K562 (cell line): Measurements from ENCODE around the gene ACACB. TPM values are rescaled to one million over a fixed set of nuclear protein-coding genes. Genes with fewer than 3 reads are reported as not detected.

Experiments
- CAMTA2 ChIP-seq: fragments of 250-450 bp; sonication (Bioruptor Pico); conservative IDR thresholded peaks from 2 replicates; pipeline ENCODE4 v1.5.1; 2022
- CBX3 ChIP-seq, 2 experiments: IDR thresholded peaks; 1 replicate in 1 of 2; 2 replicates in 1 of 2; pipeline ENCODE4 v1.6.1; 2012; ENCODE audit warnings: inconsistent platforms in 2 of 2, low read length in 2 of 2, borderline replicate concordance in 1 of 2, control low read depth in 1 of 2
- CGGBP1 ChIP-seq: fragments of 250-450 bp; sonication (Bioruptor Pico); IDR thresholded peaks from 2 replicates; pipeline ENCODE4 v1.9.0; 2021; ENCODE audit warnings: mild to moderate bottlenecking
- E2F4 ChIP-seq: sonication (generic); formaldehyde crosslinking; IDR thresholded peaks from 2 replicates; pipeline ENCODE4 v1.8.0; 2022; ENCODE audit warnings: mild to moderate bottlenecking, low read depth, missing genetic modification reagents
- ELF2 ChIP-seq: fragments of 250-450 bp; sonication (Bioruptor Pico); IDR thresholded peaks from 2 replicates; pipeline ENCODE4 v1.5.0; 2021; ENCODE audit warnings: mild to moderate bottlenecking
- FOXA1 ChIP-seq: fragments of 450-650 bp; IDR thresholded peaks from 2 replicates; pipeline ENCODE4 v1.6.1; 2016; ENCODE audit warnings: mild to moderate bottlenecking, borderline replicate concordance
- FOXA3 ChIP-seq, 2 experiments: fragments of 450-650 bp in 1 of 2; sonication (generic) in 1 of 2; formaldehyde crosslinking; IDR thresholded peaks in 1 of 2; conservative IDR thresholded peaks in 1 of 2; 2 replicates each; pipeline versions ENCODE4 v1.4.0 to v1.8.0; 2020 to 2022; ENCODE audit warnings: mild to moderate bottlenecking in 2 of 2, missing genetic modification reagents in 1 of 2
- NBN ChIP-seq: fragments of 450-650 bp; IDR thresholded peaks from 2 replicates; pipeline ENCODE4 v1.6.1; 2016; ENCODE audit warnings: low read depth, mild to moderate bottlenecking
- POLR3A ChIP-seq: IDR thresholded peaks from 2 replicates; pipeline ENCODE4 v1.6.1; 2011; ENCODE audit warnings: borderline replicate concordance, mild to moderate bottlenecking, moderate library complexity; ENCODE audit not compliant: insufficient read length, insufficient read depth; ENCODE audit errors: extremely low read depth
- PTRF ChIP-seq: fragments of 450-650 bp; IDR thresholded peaks from 2 replicates; pipeline ENCODE4 v1.6.1; 2016; ENCODE audit warnings: mild to moderate bottlenecking, missing genetic modification characterization, missing compliant biosample characterization
- SETDB1 ChIP-seq: IDR thresholded peaks from one replicate; pipeline ENCODE4 v1.6.1; 2012; ENCODE audit warnings: low read length, control low read depth, inconsistent platforms
- TFAP4 ChIP-seq: sonication (generic); formaldehyde crosslinking; IDR thresholded peaks from 2 replicates; pipeline ENCODE4 v1.8.0; 2022; ENCODE audit warnings: missing genetic modification reagents, mild to moderate bottlenecking, moderate library complexity, borderline replicate concordance
- ZBTB11 ChIP-seq, 3 experiments: fragments of 200-800 bp in 1 of 3; fragments of 250-450 bp in 1 of 3; fragments of 450-650 bp in 1 of 3; sonication (Bioruptor Pico) in 1 of 3; sonication (Bioruptor generic) in 1 of 3; formaldehyde crosslinking in 1 of 3; IDR thresholded peaks; 2 replicates each; pipeline versions ENCODE4 v1.6.1 to v1.8.0; 2016 to 2022; ENCODE audit warnings: mild to moderate bottlenecking in 2 of 3, missing genetic modification characterization in 2 of 3, missing compliant biosample characterization in 1 of 3, moderate library complexity in 1 of 3
- ZBTB43 ChIP-seq: sonication (generic); formaldehyde crosslinking; IDR thresholded peaks from 2 replicates; pipeline ENCODE4 v1.8.0; 2023; ENCODE audit warnings: mild to moderate bottlenecking, missing genetic modification reagents
- ZNF232 ChIP-seq: sonication (generic); formaldehyde crosslinking; IDR thresholded peaks from 2 replicates; pipeline ENCODE4 v1.8.0; 2022; ENCODE audit warnings: mild to moderate bottlenecking, missing genetic modification reagents
- ZNF347 ChIP-seq: fragments of 450-650 bp; formaldehyde crosslinking; IDR thresholded peaks from 2 replicates; pipeline ENCODE4 v1.4.0; 2020; ENCODE audit warnings: low read depth, mild to moderate bottlenecking, moderate library complexity
- ZNF639 ChIP-seq, 2 experiments: fragments of 200-800 bp in 1 of 2; sonication (Bioruptor generic) in 1 of 2; sonication (generic) in 1 of 2; formaldehyde crosslinking in 1 of 2; IDR thresholded peaks in 1 of 2; conservative IDR thresholded peaks in 1 of 2; 2 replicates each; pipeline versions ENCODE4 v1.5.0 to v1.6.1; 2016 to 2020; ENCODE audit warnings: missing compliant biosample characterization in 1 of 2, missing genetic modification characterization in 1 of 2, missing genetic modification reagents in 1 of 2
- polyA plus RNA-seq, 8 experiments: library from polyadenylated mRNA; depleted of rRNA in 4 of 8; stranded (reverse) in 5 of 8; unstranded in 3 of 8; fragments of >200 nt; fragmentation: Nextera tagmentation in 2 of 8; fragmentation: Illumina TruSeq in 1 of 8; extraction: Ambion mirVana in 2 of 8; extraction: Trizol in 1 of 8; gene quantifications; 2 replicates each; pipeline versions ENCODE4 v1.2.1 to v1.2.3, GENCODE V29; 2011 to 2014; ENCODE audit warnings: inconsistent platforms in 1 of 8, missing spikeins in 1 of 8
- total RNA-seq, 7 experiments: library from RNA; depleted of rRNA in 6 of 7; stranded (reverse); fragments of >200 nt in 6 of 7; fragmentation: Illumina TruSeq in 2 of 7; extraction: Trizol in 2 of 7; gene quantifications; 2 replicates each; pipeline versions ENCODE4 v1.2.1 to v1.2.3, GENCODE V29; 2011 to 2021; ENCODE audit warnings: low replicate concordance in 1 of 7

The ACACB gene
- total and polyA plus RNA-seq, 9 of the 15 experiments (the other 6 are each of a cell fraction or from before 2014, with no cell fraction given): 0.10 to 2.5 (median 0.83) TPM

GRCh38 chr12:109097435-109098182, 18.8 kb upstream of the ACACB start, which contains the start of gene UNG (continued):
- TF ChIP-seq SETDB1: no peak
- no peak for TF ChIP-seq ZBTB43 (CRISPR knock-in tag)
- no peak for TF ChIP-seq ZNF232 (CRISPR knock-in tag)
- no peak for TF ChIP-seq POLR3A
- no peak for TF ChIP-seq ZNF347
- TF ChIP-seq ZBTB11 (CRISPR knock-in tag; IDR thresholded peaks at IDR 0.05): no peak
- TF ChIP-seq NBN: no peak
- no peak for TF ChIP-seq CAMTA2 (CRISPR knock-in tag)
- peak; percentile 97 for TF ChIP-seq E2F4 (CRISPR knock-in tag)
- no peak for TF ChIP-seq ZNF639 (CRISPR knock-in tag; conservative IDR thresholded peaks at IDR 0.05 in 1 of 2, IDR thresholded peaks at IDR 0.05 in 1 of 2)
- TF ChIP-seq PTRF (tag): no peak
- no peak for TF ChIP-seq FOXA3 (CRISPR knock-in tag; conservative IDR thresholded peaks at IDR 0.05 in 1 of 2, IDR thresholded peaks at IDR 0.05 in 1 of 2)
- TF ChIP-seq ELF2 (CRISPR knock-in tag): no peak
- no peak for TF ChIP-seq CBX3 (IDR thresholded peaks at IDR 0.05; ENCODE audit: borderline replicate concordance in 1 of 2, low read length in 2 of 2)
- TF ChIP-seq FOXA1: no peak
- peak; percentile 75 for TF ChIP-seq TFAP4 (CRISPR knock-in tag)
- no peak for TF ChIP-seq CGGBP1 (CRISPR knock-in tag)
